ENCODE data around the gene RGS9BP. TPM values are rescaled to one million over a fixed set of nuclear protein-coding genes. Genes with fewer than 3 reads are reported as not detected.
"Not testable (repeated sequence)": the region's sequence is repeated elsewhere in the genome, so short reads cannot be mapped to it uniquely, and the experiment has no call there.

Gene RGS9BP
- total RNA-seq, 1 donor from 2014 or later: 0.79 TPM

GRCh38 chr19:32688311-32688710 is 12.7 kb downstream of the RGS9BP start:
- Histone ChIP-seq H3K27me3 (ENCODE audit: control insufficient read depth, insufficient read depth, low read length) (no peaks in the 10 kb centered on the region), H3K4me3 (ENCODE audit: low read depth, low read length) (no peak overlapping the region), H3K36me3 (ENCODE audit: control insufficient read depth, insufficient read depth, low read length) (no peaks in the 10 kb centered on the region)
- no peak for TF ChIP-seq CTCF (IDR thresholded peaks at IDR 0.05; ENCODE audit: insufficient read depth, low read length, severe bottlenecking)
- FAIRE-seq (no peak), DNase-seq (ENCODE audit: low read depth) (no peak)

GRCh38 chr19:32691291-32691951 is 15.8 kb downstream of the RGS9BP start, which contains the start of gene NUDT19:
NUDT19 (plus strand) TSS chr19:32691821; CDS start chr19:32691961, 140 bp downstream.
- H3K27me3 ChIP-seq (ENCODE audit: control insufficient read depth, insufficient read depth, low read length): no peaks in the 10 kb centered on the region
- peaks cover 4% of the 10 kb centered on the region for H3K36me3 ChIP-seq (ENCODE audit: control insufficient read depth, insufficient read depth, low read length)
- FAIRE-seq: no peak
- peak; percentile 69 for DNase-seq (ENCODE audit: low read depth)
- TF ChIP-seq CTCF (IDR thresholded peaks at IDR 0.05; ENCODE audit: insufficient read depth, low read length, severe bottlenecking): no peak
- peak within 1 kb of the TSS; percentile 72 for H3K4me3 ChIP-seq (ENCODE audit: low read depth, low read length)

GRCh38 chr19:32691952-32692726 is 16.5 kb downstream of the RGS9BP start:
- peaks cover 5% of the 10 kb centered on the region for H3K36me3 ChIP-seq (ENCODE audit: control insufficient read depth, insufficient read depth, low read length)
- peak overlapping the region; percentile 72 for H3K4me3 ChIP-seq (ENCODE audit: low read depth, low read length)
- FAIRE-seq (no peak), DNase-seq (ENCODE audit: low read depth) (peak; percentile 50)
- no peak for TF ChIP-seq CTCF (IDR thresholded peaks at IDR 0.05; ENCODE audit: insufficient read depth, low read length, severe bottlenecking)
- no peaks in the 10 kb centered on the region for H3K27me3 ChIP-seq (ENCODE audit: control insufficient read depth, insufficient read depth, low read length)

- TF ChIP-seq CTCF (IDR thresholded peaks at IDR 0.05; ENCODE audit: insufficient read depth, low read length, severe bottlenecking): no peak
- peak overlapping the region; percentile 72 for H3K4me3 ChIP-seq (ENCODE audit: low read depth, low read length)
- H3K36me3 ChIP-seq (ENCODE audit: control insufficient read depth, insufficient read depth, low read length): peaks cover 5% of the 10 kb centered on the region
- no peak for DNase-seq (ENCODE audit: low read depth)
- FAIRE-seq: no peak
- H3K27me3 ChIP-seq (ENCODE audit: control insufficient read depth, insufficient read depth, low read length): no peaks in the 10 kb centered on the region
Observed at GRCh38 chr19:32692727-32693061, 17.0 kb downstream of the RGS9BP start.

- not testable (repeated sequence) for FAIRE-seq
Observed at GRCh38 chr19:32693151-32694108, 17.8 kb downstream of the RGS9BP start.

GRCh38 chr19:32694316-32694715 is 18.7 kb downstream of the RGS9BP start:
- H3K4me3 ChIP-seq (ENCODE audit: low read depth, low read length): peak overlapping the region; percentile 72
- DNase-seq (ENCODE audit: low read depth): peak; percentile 40
- FAIRE-seq; H3K27me3 ChIP-seq (ENCODE audit: control insufficient read depth, insufficient read depth, low read length); H3K36me3 ChIP-seq (ENCODE audit: control insufficient read depth, insufficient read depth, low read length): not testable (repeated sequence)

More at GRCh38 chr19:32693151-32694108, 17.8 kb downstream of the RGS9BP start:
- not testable (repeated sequence) for H3K36me3 ChIP-seq (ENCODE audit: control insufficient read depth, insufficient read depth, low read length); H3K27me3 ChIP-seq (ENCODE audit: control insufficient read depth, insufficient read depth, low read length)
- peak overlapping the region; percentile 72 for H3K4me3 ChIP-seq (ENCODE audit: low read depth, low read length)
- DNase-seq (ENCODE audit: low read depth): peak; percentile 27

GRCh38 chr19:32694851-32695250 is 19.2 kb downstream of the RGS9BP start:
- H3K36me3 ChIP-seq (ENCODE audit: control insufficient read depth, insufficient read depth, low read length); FAIRE-seq; H3K4me3 ChIP-seq (ENCODE audit: low read depth, low read length); DNase-seq (ENCODE audit: low read depth); H3K27me3 ChIP-seq (ENCODE audit: control insufficient read depth, insufficient read depth, low read length): not testable (repeated sequence)

GRCh38 chr19:32695506-32695905 is 19.9 kb downstream of the RGS9BP start:
- FAIRE-seq: not testable (repeated sequence)

GRCh38 chr19:32696771-32697170 is 21.1 kb downstream of the RGS9BP start:
- not testable (repeated sequence) for H3K27me3 ChIP-seq (ENCODE audit: control insufficient read depth, insufficient read depth, low read length); FAIRE-seq; H3K36me3 ChIP-seq (ENCODE audit: control insufficient read depth, insufficient read depth, low read length); H3K4me3 ChIP-seq (ENCODE audit: low read depth, low read length); DNase-seq (ENCODE audit: low read depth)

More at GRCh38 chr19:32695506-32695905, 19.9 kb downstream of the RGS9BP start:
- not testable (repeated sequence) for H3K4me3 ChIP-seq (ENCODE audit: low read depth, low read length); DNase-seq (ENCODE audit: low read depth); H3K27me3 ChIP-seq (ENCODE audit: control insufficient read depth, insufficient read depth, low read length); H3K36me3 ChIP-seq (ENCODE audit: control insufficient read depth, insufficient read depth, low read length)

All from bronchial epithelial cell (primary cell).